Effector memory CD4-positive, alpha-beta T cell (primary cell): ENCODE results near the gene PTGER1.

Source experiments
- DNase-seq, 3 donors: peaks; one replicate each; pipeline ENCODE4 v3.0.0-alpha.2; 2020
- H3K27ac ChIP-seq: 2 replicates; pipeline ENCODE4 v1.7.0; 2013; ENCODE audit warnings: mild to moderate bottlenecking, low read length, moderate library complexity; ENCODE audit not compliant: insufficient read depth, poor library complexity, severe bottlenecking
- H3K27me3 ChIP-seq: replicated peaks from 2 replicates; pipeline ENCODE4 v1.7.0; 2013; ENCODE audit warnings: mild to moderate bottlenecking, low read length; ENCODE audit not compliant: insufficient read depth, control insufficient read depth, poor library complexity, severe bottlenecking
- H3K36me3 ChIP-seq: 2 replicates; pipeline ENCODE4 v1.7.0; 2013; ENCODE audit warnings: mild to moderate bottlenecking, low read length, moderate library complexity; ENCODE audit not compliant: control insufficient read depth, insufficient read depth
- H3K4me1 ChIP-seq: 2 replicates; pipeline ENCODE4 v1.7.0; 2013; ENCODE audit warnings: low read length, mild to moderate bottlenecking; ENCODE audit not compliant: control insufficient read depth, insufficient read depth, poor library complexity, severe bottlenecking
- H3K4me3 ChIP-seq: 2 replicates; pipeline ENCODE4 v1.7.0; 2013; ENCODE audit warnings: low read length, low read depth, mild to moderate bottlenecking; ENCODE audit not compliant: insufficient read depth, poor library complexity, severe bottlenecking
- H3K9me3 ChIP-seq: 2 replicates; pipeline ENCODE4 v1.7.0; 2013; ENCODE audit warnings: mild to moderate bottlenecking, low read length, moderate library complexity; ENCODE audit not compliant: control insufficient read depth

PTGER1 gene

GRCh38 chr19:14427461-14427860 is 47.7 kb downstream of the PTGER1 start:
- peaks cover 3% of the 10 kb centered on the region for H3K4me1 ChIP-seq
- no peaks in the 10 kb centered on the region for H3K36me3 ChIP-seq
- no peak for DNase-seq
- H3K9me3 ChIP-seq: no peaks in the 10 kb centered on the region
- no peak overlapping the region for H3K4me3 ChIP-seq
- H3K27me3 ChIP-seq: no peaks in the 10 kb centered on the region
- H3K27ac ChIP-seq: no peak overlapping the region

GRCh38 chr19:14425696-14426138 is 49.4 kb downstream of the PTGER1 start:
- H3K27ac ChIP-seq: no peak overlapping the region
- H3K4me3 ChIP-seq: no peak overlapping the region
- DNase-seq: no peak
- H3K36me3 ChIP-seq: no peaks in the 10 kb centered on the region
- H3K9me3 ChIP-seq: no peaks in the 10 kb centered on the region
- no peaks in the 10 kb centered on the region for H3K4me1 ChIP-seq
- no peaks in the 10 kb centered on the region for H3K27me3 ChIP-seq
